ACC112 (cell line): ENCODE data around the gene HADH.

Source experiments
- H2AFZ ChIP-seq: fragments of 200-600 bp; sonication (generic); one replicate; pipeline ENCODE4 v1.6.0; 2017; ENCODE audit warnings: antibody characterized with exemption, low read length; ENCODE audit not compliant: unreplicated experiment
- H3K27ac ChIP-seq: fragments of 200-600 bp; sonication (generic); 2 replicates; pipeline ENCODE4 v1.5.1; 2014; ENCODE audit warnings: low read depth, mild to moderate bottlenecking, antibody characterized with exemption, low read length, moderate library complexity
- H3K27me3 ChIP-seq: fragments of 200-600 bp; sonication (generic); 2 replicates; pipeline ENCODE4 v1.6.1; 2014; ENCODE audit warnings: mild to moderate bottlenecking, antibody characterized with exemption, low read length, moderate library complexity, mixed read lengths; ENCODE audit not compliant: insufficient read depth
- H3K36me3 ChIP-seq: fragments of 200-600 bp; sonication (generic); 2 replicates; pipeline ENCODE4 v1.6.1; 2016; ENCODE audit warnings: mild to moderate bottlenecking, antibody characterized with exemption, low read length, moderate library complexity, mixed read lengths; ENCODE audit not compliant: insufficient read depth
- H3K4me1 ChIP-seq: fragments of 200-600 bp; sonication (generic); one replicate; pipeline ENCODE4 v1.6.1; 2016; ENCODE audit warnings: low read length, mixed read lengths; ENCODE audit not compliant: insufficient read depth, unreplicated experiment, control insufficient read depth
- H3K4me3 ChIP-seq: fragments of 200-600 bp; sonication (generic); 2 replicates; pipeline ENCODE4 v1.5.1; 2014; ENCODE audit warnings: mild to moderate bottlenecking, low read depth, low read length
- H3K79me2 ChIP-seq: fragments of 200-600 bp; sonication (generic); one replicate; pipeline ENCODE4 v1.6.0; 2016; ENCODE audit warnings: low read length; ENCODE audit not compliant: control insufficient read depth, unreplicated experiment, insufficient read depth

Gene HADH

DNA sequence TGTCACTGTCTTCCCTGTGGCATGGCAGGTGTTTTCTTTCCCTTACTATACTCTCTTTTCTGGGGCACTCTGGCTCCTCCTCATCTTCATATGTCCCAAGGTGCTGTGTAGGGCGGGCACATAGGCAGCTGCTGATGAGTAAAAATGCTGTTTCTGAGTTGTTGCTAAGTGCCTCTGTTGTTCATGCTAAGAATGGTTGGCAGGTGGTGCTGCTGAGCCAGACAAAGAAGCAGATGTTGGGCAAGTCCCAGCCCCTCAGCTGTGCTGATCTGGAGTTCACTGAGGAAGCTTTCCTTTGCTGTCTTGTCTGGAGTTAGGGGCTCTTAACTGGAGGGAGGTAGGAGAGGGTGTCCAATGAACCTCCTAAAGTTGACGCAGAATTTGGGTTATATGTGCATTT, 40.6 kb downstream of the HADH start:
- Histone ChIP-seq H3K27me3 (no peaks in the 10 kb centered on the region), H2AFZ (no peak overlapping the region), H3K4me3 (no peak overlapping the region), H3K79me2 (no peaks in the 10 kb centered on the region), H3K4me1 (peaks cover 4% of the 10 kb centered on the region), H3K27ac (no peak overlapping the region), H3K36me3 (peaks cover 5% of the 10 kb centered on the region)

- Histone ChIP-seq H3K36me3 (peaks cover 5% of the 10 kb centered on the region), H2AFZ (no peak overlapping the region), H3K27ac (no peak overlapping the region), H3K4me3 (no peak overlapping the region), H3K27me3 (no peaks in the 10 kb centered on the region), H3K4me1 (peaks cover 4% of the 10 kb centered on the region), H3K79me2 (no peaks in the 10 kb centered on the region)
Observed at GRCh38 chr4:108031427-108032083, 41.9 kb downstream of the HADH start.

DNA sequence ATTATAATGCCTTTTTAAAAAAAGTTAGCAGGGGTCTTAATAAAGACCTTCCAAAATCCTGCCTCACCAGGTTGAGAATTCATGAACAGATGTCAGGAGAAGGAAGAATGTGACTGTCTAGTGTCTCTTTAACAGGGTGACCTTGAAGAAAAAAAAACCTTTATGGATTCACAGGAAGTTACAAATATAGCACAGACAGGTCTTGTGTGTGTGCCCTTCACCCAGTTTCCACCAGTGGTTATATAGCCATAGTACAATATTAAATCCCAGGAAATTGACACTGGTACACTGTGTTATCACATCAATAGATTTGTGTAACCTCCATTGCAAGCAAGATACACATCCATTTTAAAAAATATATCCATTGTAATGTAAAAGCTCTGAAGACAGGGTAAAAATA, 43.7 kb downstream of the HADH start:
- Histone ChIP-seq H3K36me3 (peaks cover 5% of the 10 kb centered on the region), H3K4me1 (peaks cover 4% of the 10 kb centered on the region)

DNA sequence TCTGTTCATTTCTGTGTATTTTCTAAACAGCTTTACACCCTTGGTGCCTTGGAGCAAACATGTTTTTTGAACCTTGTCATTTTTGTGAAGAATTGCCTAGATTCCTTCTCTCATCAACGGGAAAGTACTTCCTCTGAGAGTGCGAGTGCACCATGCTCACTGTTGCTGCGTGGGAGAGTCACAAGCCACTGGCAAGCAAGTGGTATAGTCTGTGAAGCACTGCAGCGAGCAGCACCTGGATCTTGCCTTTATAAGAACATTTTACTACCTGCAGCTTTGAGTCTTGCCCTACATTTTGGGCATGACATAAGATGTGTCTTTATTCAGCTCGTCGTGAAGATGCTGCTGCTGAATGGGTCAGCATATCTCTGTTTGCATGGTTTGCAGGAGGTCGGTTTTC, 44.9 kb downstream of the HADH start:
- no peaks in the 10 kb centered on the region for H3K79me2 ChIP-seq
- H3K27me3 ChIP-seq = no peaks in the 10 kb centered on the region
- no peak overlapping the region for H3K4me3 ChIP-seq
- H3K4me1 ChIP-seq = peaks cover 2% of the 10 kb centered on the region
- no peak overlapping the region for H2AFZ ChIP-seq
- H3K27ac ChIP-seq = no peak overlapping the region
- H3K36me3 ChIP-seq = peaks cover 5% of the 10 kb centered on the region

More for the DNA sequence above, 43.7 kb downstream of the HADH start:
- no peaks in the 10 kb centered on the region for H3K79me2 ChIP-seq
- H3K27me3 ChIP-seq = no peaks in the 10 kb centered on the region
- H3K27ac ChIP-seq = no peak overlapping the region
- no peak overlapping the region for H2AFZ ChIP-seq
- no peak overlapping the region for H3K4me3 ChIP-seq

GRCh38 chr4:108035691-108036090, 46.0 kb downstream of the HADH start:
- no peak overlapping the region for H3K4me3 ChIP-seq
- H2AFZ ChIP-seq = no peak overlapping the region
- H3K4me1 ChIP-seq = no peaks in the 10 kb centered on the region

DNA sequence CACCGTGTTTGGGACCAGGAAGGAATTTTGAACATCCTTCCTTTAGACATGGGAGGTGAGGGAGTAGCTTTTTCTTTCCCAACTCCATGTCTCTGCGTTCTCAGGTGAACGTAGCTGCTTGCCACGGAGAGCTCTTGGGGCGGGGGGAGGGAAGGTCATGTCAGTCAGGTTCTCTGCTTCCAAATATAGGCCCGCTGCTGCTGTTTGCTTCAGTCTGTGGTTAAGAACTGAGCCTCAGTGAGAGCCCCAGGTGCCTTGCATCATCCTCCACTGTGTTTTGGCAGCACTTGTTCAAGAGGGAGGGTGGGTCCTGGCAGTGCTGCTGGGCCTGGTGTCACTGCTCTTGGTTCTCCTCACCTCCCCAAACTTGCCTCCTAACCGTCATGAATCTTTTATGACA, 46.5 kb downstream of the HADH start:
- no peaks in the 10 kb centered on the region for H3K4me1 ChIP-seq
- H3K4me3 ChIP-seq = no peak overlapping the region
- H3K27ac ChIP-seq = no peak overlapping the region
- no peaks in the 10 kb centered on the region for H3K27me3 ChIP-seq
- no peaks in the 10 kb centered on the region for H3K79me2 ChIP-seq
- no peak overlapping the region for H2AFZ ChIP-seq
- H3K36me3 ChIP-seq = peaks cover 5% of the 10 kb centered on the region

More at GRCh38 chr4:108035691-108036090, 46.0 kb downstream of the HADH start:
- Histone ChIP-seq H3K27me3 (no peaks in the 10 kb centered on the region), H3K36me3 (peaks cover 5% of the 10 kb centered on the region), H3K79me2 (no peaks in the 10 kb centered on the region), H3K27ac (no peak overlapping the region)

DNA sequence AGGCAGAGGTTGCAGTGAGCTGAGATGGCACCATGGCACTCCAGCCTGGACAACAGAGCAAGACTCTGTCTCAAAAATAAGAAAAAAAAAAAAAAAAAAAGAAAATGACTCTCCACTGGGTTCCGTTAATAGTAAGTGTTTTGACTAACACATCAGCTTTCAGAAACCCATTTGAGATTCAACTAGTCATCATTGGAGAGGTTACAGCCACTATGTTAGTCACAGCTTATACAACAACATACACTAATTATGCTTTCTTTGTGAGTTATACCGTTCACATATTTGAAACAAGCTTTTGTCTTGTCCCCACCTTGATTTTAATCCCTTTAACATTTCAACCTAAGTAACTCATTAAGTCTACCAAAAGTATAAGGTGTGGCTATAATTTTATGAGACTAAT, 48.2 kb downstream of the HADH start:
- Histone ChIP-seq H3K79me2 (no peaks in the 10 kb centered on the region), H3K4me1 (no peaks in the 10 kb centered on the region), H3K4me3 (no peak overlapping the region), H3K27me3 (no peaks in the 10 kb centered on the region), H3K27ac (no peak overlapping the region), H3K36me3 (no peaks in the 10 kb centered on the region), H2AFZ (no peak overlapping the region)

DNA sequence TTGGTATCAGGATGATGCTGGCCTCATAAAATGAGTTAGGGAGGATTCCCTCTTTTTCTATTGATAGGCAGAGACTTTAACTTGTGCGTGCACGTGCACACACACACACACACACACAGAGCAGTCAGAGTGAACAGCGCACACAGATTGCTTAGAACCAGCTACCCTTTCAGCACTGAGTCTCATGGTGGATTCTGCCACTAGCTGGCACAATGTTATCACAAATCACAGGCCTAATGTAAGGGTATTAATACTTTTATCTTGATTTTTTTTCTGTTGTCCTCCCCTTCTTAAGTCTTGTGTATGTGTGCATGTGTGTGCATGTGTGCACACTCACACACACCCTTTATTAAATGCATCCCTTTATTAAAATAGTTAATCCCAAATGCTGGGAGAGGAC, 53.2 kb downstream of the HADH start:
- no peak overlapping the region for H3K27ac ChIP-seq
- H3K79me2 ChIP-seq = no peaks in the 10 kb centered on the region

DNA sequence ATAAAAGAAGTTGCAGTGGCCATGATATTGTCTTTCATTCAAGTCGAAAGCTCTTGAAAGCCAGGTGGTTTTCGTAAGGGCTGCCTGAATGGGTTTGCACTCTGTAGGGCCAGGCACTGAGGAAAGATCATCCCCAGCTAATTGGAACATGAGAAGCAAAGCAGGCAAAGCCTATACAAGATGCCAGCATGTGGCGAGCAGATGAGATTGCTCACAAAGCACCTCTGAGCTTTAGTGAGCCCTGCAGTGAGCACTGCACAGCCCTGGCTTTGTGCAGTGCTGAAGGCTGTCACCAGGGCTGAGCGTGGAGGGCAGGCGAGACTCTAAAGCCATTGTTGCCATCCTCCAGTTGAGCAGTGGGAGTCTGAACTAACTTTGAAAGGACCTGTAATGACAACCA, 53.8 kb downstream of the HADH start:
- Histone ChIP-seq H3K4me1 (no peaks in the 10 kb centered on the region), H2AFZ (no peak overlapping the region), H3K27me3 (no peaks in the 10 kb centered on the region), H3K4me3 (no peak overlapping the region), H3K36me3 (no peaks in the 10 kb centered on the region), H3K79me2 (no peaks in the 10 kb centered on the region), H3K27ac (no peak overlapping the region)

More for the DNA sequence above, 53.2 kb downstream of the HADH start:
- Histone ChIP-seq H3K4me3 (no peak overlapping the region), H3K4me1 (no peaks in the 10 kb centered on the region), H2AFZ (no peak overlapping the region), H3K36me3 (no peaks in the 10 kb centered on the region), H3K27me3 (no peaks in the 10 kb centered on the region)

DNA sequence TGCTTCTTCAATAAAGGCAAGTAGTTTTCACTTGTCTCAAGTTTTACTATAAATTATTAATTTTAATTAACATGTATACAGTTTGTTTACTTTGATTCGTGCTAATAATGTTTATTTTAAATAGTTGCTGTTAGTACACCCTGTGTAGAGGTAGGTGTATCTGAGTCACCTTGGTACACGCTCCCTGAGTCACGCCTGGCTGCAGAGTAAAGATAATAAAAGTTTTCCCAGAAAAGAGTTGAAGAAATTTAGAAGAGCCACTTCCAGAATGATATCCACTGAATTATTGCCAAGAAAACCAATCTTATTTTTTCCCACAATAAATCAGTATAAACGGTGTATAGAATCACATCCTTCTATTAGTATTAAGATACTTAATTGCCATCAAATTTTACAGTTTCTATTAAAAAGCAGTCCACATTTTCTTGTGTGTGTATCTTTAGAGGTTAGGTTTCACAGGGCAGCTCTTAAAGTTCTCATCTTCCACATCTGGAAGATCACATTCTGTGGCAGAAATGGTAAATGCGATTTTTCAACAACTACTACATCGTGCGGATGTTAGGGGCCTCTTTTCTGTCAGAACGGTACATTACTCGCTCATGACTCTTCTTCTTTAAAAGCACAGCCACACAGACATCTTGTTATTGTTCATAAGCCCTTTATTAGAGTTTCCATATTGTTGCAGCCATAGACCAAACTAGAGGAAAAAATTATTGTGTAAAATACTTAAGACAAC, 55.4 kb downstream of the HADH start:
- H3K36me3 ChIP-seq = no peaks in the 10 kb centered on the region
- H2AFZ ChIP-seq = no peak overlapping the region
- H3K4me1 ChIP-seq = no peaks in the 10 kb centered on the region
- no peak overlapping the region for H3K27ac ChIP-seq
- no peaks in the 10 kb centered on the region for H3K79me2 ChIP-seq
- no peak overlapping the region for H3K4me3 ChIP-seq
- H3K27me3 ChIP-seq = no peaks in the 10 kb centered on the region

DNA sequence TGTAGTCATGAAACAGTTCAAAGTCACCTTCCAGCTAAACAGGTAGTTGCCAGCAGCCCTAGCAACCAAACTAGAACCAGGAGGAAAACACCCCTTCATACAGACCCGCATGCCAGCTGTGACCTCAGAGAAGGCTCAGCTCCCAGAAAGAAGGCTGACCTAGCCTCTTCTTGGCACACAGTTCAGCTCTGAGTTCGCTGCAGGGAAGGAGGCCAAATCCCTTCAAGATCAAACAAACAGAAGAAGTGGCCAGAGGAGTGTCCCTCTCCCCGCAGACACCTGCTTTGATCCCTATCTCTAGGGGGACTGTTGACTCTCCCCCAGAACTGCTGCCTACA, 56.0 kb downstream of the HADH start:
- Histone ChIP-seq H3K79me2 (no peaks in the 10 kb centered on the region), H3K27me3 (no peaks in the 10 kb centered on the region), H3K4me1 (no peaks in the 10 kb centered on the region), H2AFZ (no peak overlapping the region), H3K4me3 (no peak overlapping the region), H3K27ac (no peak overlapping the region), H3K36me3 (no peaks in the 10 kb centered on the region)
